Measurements from ENCODE around the gene ERG. TPM values are rescaled to one million over a fixed set of nuclear protein-coding genes. Genes with fewer than 3 reads are reported as not detected.

The ERG gene
- total and polyA plus RNA-seq, 8 donors = 21.7 to 48.1 (median 36.8) TPM

DNA sequence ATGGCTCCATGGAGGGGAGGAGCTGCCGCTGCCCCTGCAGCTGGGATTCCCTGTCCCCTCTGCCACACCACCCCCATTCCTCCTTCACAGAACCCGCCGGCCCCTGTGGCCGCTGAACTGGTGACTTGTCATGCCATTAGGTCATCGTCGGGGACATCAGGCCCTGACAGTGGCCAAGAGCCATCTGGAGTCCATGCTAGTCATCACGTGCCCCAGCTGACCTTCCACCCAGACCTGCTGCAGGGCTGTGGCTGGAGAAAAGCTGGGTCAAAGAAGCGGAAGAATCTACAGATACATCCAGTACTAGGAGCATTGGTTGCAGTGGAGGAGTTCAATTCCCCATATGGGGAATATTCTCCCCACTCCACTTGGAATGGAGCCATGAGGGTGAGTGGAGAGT is 163.4 kb downstream of the ERG start:
- H3K27ac ChIP-seq = no peak overlapping the region
- no peaks in the 10 kb centered on the region for H3K9me3 ChIP-seq
- TF ChIP-seq, protein P1, sequence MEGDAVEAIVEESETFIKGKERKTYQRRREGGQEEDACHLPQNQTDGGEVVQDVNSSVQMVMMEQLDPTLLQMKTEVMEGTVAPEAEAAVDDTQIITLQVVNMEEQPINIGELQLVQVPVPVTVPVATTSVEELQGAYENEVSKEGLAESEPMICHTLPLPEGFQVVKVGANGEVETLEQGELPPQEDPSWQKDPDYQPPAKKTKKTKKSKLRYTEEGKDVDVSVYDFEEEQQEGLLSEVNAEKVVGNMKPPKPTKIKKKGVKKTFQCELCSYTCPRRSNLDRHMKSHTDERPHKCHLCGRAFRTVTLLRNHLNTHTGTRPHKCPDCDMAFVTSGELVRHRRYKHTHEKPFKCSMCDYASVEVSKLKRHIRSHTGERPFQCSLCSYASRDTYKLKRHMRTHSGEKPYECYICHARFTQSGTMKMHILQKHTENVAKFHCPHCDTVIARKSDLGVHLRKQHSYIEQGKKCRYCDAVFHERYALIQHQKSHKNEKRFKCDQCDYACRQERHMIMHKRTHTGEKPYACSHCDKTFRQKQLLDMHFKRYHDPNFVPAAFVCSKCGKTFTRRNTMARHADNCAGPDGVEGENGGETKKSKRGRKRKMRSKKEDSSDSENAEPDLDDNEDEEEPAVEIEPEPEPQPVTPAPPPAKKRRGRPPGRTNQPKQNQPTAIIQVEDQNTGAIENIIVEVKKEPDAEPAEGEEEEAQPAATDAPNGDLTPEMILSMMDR (IDR thresholded peaks at IDR 0.05) = no peak
- no peaks in the 10 kb centered on the region for H3K27me3 ChIP-seq
- no peak for ATAC-seq
- DNase-seq = no peak
- no peaks in the 10 kb centered on the region for H3K36me3 ChIP-seq
- no peaks in the 10 kb centered on the region for H3K4me1 ChIP-seq
- intact Hi-C loops (cut with DNase I) = no loop called here
- no peak overlapping the region for H3K4me3 ChIP-seq

DNA sequence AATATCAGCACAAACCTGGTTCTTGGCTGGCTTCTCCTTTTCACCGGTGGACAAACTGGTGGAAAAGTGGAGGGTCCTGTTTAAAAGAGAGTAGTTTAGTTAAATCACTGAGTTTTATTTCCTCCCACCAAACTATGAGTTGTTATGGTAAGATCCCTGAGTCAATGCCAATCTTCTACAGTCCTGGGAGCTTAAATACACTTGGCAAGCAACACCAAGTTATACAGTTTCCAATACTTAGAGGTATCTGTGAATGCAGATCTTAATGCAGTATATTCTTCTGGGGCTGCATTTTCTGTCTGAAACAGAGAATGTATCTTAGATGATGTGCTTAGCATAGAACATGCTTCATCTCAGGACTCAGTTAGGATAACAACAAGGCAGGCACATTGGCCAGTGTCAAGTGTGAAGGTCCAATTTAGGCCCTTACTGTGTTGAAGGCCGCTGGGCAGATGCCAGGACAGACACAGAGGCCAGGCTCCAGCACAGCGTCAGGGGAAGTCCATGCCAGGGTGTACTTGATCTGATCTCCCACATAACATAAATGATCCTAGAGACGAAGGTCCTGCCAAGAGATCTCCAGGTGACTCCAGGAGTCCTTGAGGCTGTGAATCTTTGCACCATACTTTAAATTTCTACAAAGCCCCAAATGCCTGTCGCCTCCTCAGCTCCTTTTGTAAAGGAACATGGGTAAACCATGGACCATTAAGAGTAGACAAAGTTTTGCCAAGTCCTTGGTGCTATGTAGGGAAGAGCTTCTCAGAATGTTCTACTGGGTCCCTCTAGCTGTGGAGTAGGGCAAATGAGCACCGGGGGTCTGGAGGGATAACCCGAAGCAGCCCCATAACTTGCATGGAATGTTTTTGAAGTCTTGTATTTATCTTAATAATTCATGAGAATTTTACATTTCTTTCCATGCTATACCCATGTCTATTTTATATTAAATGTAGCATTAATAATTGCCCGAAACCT is 164.7 kb downstream of the ERG start:
- Histone ChIP-seq H3K4me1 (no peaks in the 10 kb centered on the region), H3K27me3 (no peaks in the 10 kb centered on the region), H3K9me3 (no peaks in the 10 kb centered on the region), H3K36me3 (no peaks in the 10 kb centered on the region), H3K4me3 (no peak overlapping the region), H3K27ac (no peak overlapping the region)
- TF ChIP-seq, protein P1 (IDR thresholded peaks at IDR 0.05) = peak in 1 of 2 donors; percentile 12
- DNase-seq = no peak
- ATAC-seq = peak; percentile 50
- intact Hi-C loops (cut with DNase I) = no loop called here

DNA sequence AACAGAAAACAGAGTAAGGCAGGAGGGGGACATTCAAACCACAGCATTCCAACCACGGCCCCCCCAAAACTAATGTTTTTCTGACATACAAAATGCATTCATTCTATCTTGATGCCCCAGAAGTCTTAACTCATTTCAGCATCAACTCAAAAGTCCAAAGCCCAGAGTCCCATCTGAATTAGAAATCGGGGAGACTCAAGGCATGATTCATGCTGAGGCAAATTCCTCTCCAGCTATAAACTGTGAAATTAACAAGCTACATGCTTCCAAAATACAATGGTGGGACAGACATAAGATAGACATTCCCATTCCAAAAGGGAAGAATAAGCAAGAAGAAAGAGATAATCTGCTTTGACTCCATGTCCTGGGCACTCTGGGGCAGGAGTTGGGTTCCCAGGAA is 167.6 kb downstream of the ERG start:
- Histone ChIP-seq H3K4me1 (peaks cover 0 to 5% of the 10 kb centered on the region in 2 donors), H3K36me3 (no peaks in the 10 kb centered on the region), H3K27me3 (no peaks in the 10 kb centered on the region), H3K27ac (no peak overlapping the region), H3K4me3 (no peak overlapping the region), H3K9me3 (no peaks in the 10 kb centered on the region)
- ATAC-seq (no peak), DNase-seq (no peak)
- TF ChIP-seq, protein P1 (IDR thresholded peaks at IDR 0.05) = no peak
- intact Hi-C loops (cut with DNase I) = no loop called here

Other genes starting within 250 kb of the ERG start
- gene KCNJ15, start 241.5 kb downstream of the ERG start, total RNA-seq = 100 to 1,000 TPM in 1 of 2 donors, 10 to 100 TPM in 1; 87.3 to 103 TPM
- gene KCNJ15, start 241.5 kb downstream of the ERG start, polyA plus RNA-seq (ENCODE audit: insufficient read length in 6 of 6) = 10 to 100 TPM; 54.1 to 83.8 (median 74.2) TPM